GM23248 (cell line): Measurements from ENCODE around the gene CNOT6. TPM values are rescaled to one million over a fixed set of nuclear protein-coding genes. Genes with fewer than 3 reads are reported as not detected.
"Not testable (repeated sequence)": the region's sequence is repeated elsewhere in the genome, so short reads cannot be mapped to it uniquely, and the experiment has no call there.

Experiments
- DNase-seq: peaks from one replicate; pipeline ENCODE4 v3.0.0-alpha.2; 2015
- H2AFZ ChIP-seq: fragments of 200-600 bp; sonication (generic); 2 replicates; pipeline ENCODE4 v1.6.1; 2016; ENCODE audit warnings: antibody characterized with exemption
- H3F3A ChIP-seq: fragments of 200-600 bp; sonication (generic); 2 replicates; pipeline ENCODE4 v1.6.1; 2016; ENCODE audit warnings: mild to moderate bottlenecking, antibody characterized with exemption, mixed run types; ENCODE audit not compliant: insufficient read depth
- H3K27ac ChIP-seq: fragments of 200-600 bp; sonication (generic); 2 replicates; pipeline ENCODE4 v1.5.1; 2016; ENCODE audit warnings: mild to moderate bottlenecking
- H3K27me3 ChIP-seq: fragments of 200-600 bp; sonication (generic); replicated peaks from 2 replicates; pipeline ENCODE4 v1.6.1; 2016; ENCODE audit warnings: mild to moderate bottlenecking; ENCODE audit not compliant: insufficient read depth
- H3K36me3 ChIP-seq: fragments of 200-600 bp; sonication (generic); 2 replicates; pipeline ENCODE4 v1.6.1; 2016; ENCODE audit warnings: low read depth, mild to moderate bottlenecking
- H3K4me1 ChIP-seq: fragments of 200-600 bp; sonication (generic); 2 replicates; pipeline ENCODE4 v1.6.1; 2016; ENCODE audit warnings: mild to moderate bottlenecking; ENCODE audit not compliant: insufficient read depth
- H3K4me2 ChIP-seq: fragments of 200-600 bp; sonication (generic); one replicate; pipeline ENCODE4 v1.6.1; 2016; ENCODE audit warnings: mild to moderate bottlenecking; ENCODE audit not compliant: unreplicated experiment
- H3K4me3 ChIP-seq: fragments of 200-600 bp; sonication (generic); 2 replicates; pipeline ENCODE4 v1.5.1; 2016; ENCODE audit warnings: mild to moderate bottlenecking
- H3K79me2 ChIP-seq: fragments of 200-600 bp; sonication (generic); 2 replicates; pipeline ENCODE4 v1.6.1; 2016; ENCODE audit warnings: mild to moderate bottlenecking; ENCODE audit not compliant: insufficient read depth
- H3K9ac ChIP-seq: fragments of 200-600 bp; sonication (generic); 2 replicates; pipeline ENCODE4 v1.6.1; 2016; ENCODE audit warnings: mild to moderate bottlenecking
- H3K9me2 ChIP-seq: fragments of 200-600 bp; sonication (generic); 2 replicates; pipeline ENCODE4 v1.6.1; 2016; ENCODE audit warnings: mixed run types, mild to moderate bottlenecking, moderate library complexity; ENCODE audit not compliant: insufficient read depth
- H3K9me3 ChIP-seq: fragments of 200-600 bp; sonication (generic); one replicate; pipeline ENCODE4 v1.6.1; 2017; ENCODE audit warnings: low read depth
- H4K20me1 ChIP-seq: fragments of 200-600 bp; sonication (generic); 2 replicates; pipeline ENCODE4 v1.6.0; 2016; ENCODE audit not compliant: insufficient read depth
- EZH2 ChIP-seq: fragments of 200-600 bp; sonication (generic); IDR thresholded peaks from 2 replicates; pipeline ENCODE4 v1.6.1; 2018; ENCODE audit warnings: antibody characterized with exemption, mild to moderate bottlenecking; ENCODE audit not compliant: insufficient read depth, poor library complexity, severe bottlenecking
- EZH2phosphoT487 ChIP-seq: fragments of 200-600 bp; sonication (generic); IDR thresholded peaks from 2 replicates; pipeline ENCODE4 v1.6.1; 2018; ENCODE audit warnings: antibody characterized with exemption, moderate library complexity, mild to moderate bottlenecking, low read depth; ENCODE audit not compliant: insufficient read depth
- WGBS, 2 experiments: methylation state at CpG; one replicate each; pipeline ENCODE4 v1.1.6; 2015 to 2017; ENCODE audit warnings: low lambda C conversion rate in 2 of 2, low coverage in 1 of 2; ENCODE audit errors: missing lambda C conversion rate in 2 of 2; 5-methylcytosine and 5-hydroxymethylcytosine counted together
- in situ Hi-C: fragments of 300-500 bp; cut with MboI; formaldehyde crosslinking; loops from 2 replicates; pipeline ENCODE4 v1.15.0; 2020
- polyA plus RNA-seq: library from polyadenylated mRNA; unstranded; fragments of >200 nt; fragmentation: Nextera tagmentation; extraction: Ambion mirVana; gene quantifications from 2 replicates; pipeline ENCODE4 v1.2.1, GENCODE V29; 2016
- total RNA-seq: library from RNA; depleted of rRNA; stranded (reverse); fragments of >200 nt; shearing (Covaris generic); gene quantifications from 2 replicates; pipeline ENCODE4 v1.2.3, GENCODE V29; 2014

CNOT6 gene
- total and polyA plus RNA-seq, 2 experiments from 2014 or later: 5.3 to 7.8 TPM

DNA sequence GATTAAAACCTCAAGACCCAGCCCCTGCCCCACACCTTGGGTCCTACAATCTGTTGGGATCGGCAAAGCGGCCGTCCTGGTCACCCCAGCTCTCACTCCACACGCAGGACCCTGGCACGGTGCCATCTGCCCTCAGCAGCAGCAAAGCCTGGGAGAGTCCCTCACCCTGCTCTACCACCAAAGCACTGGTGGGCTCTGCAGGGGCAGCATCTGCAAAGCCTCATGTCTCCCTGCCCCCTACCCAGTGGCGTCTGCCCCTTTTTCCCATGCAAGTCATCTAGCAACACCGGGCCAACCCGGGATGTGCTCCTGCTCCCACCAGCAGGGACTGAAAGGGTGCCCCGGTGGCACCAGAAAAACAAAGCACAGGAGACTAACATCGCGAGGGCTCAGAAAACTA lies 19.6 kb upstream of the CNOT6 start:
- TF ChIP-seq EZH2 (no peak), EZH2phosphoT487 (no peak)
- Histone ChIP-seq H3K27ac (no peak overlapping the region), H3K9me3 (no peaks in the 10 kb centered on the region), H3K27me3 (no peaks in the 10 kb centered on the region; the same call in 1 of the 2 replicates), H4K20me1 (no peaks in the 10 kb centered on the region), H3K9me2 (no peaks in the 10 kb centered on the region), H3K4me1 (no peaks in the 10 kb centered on the region), H3K4me2 (no peak overlapping the region), H2AFZ (no peak overlapping the region), H3K4me3 (no peak overlapping the region), H3K9ac (no peak overlapping the region), H3F3A (no peaks in the 10 kb centered on the region), H3K79me2 (no peaks in the 10 kb centered on the region), H3K36me3 (no peaks in the 10 kb centered on the region)
- no peak for DNase-seq
- WGBS, 2 experiments: 82 to 85% methylated on average over 11 of the region's 11 CpGs
- in situ Hi-C loops: no loop called here

GRCh38 chr5:180475969-180476524 lies 18.1 kb upstream of the CNOT6 start:
- not testable (repeated sequence) for H3K79me2 ChIP-seq, H4K20me1 ChIP-seq, H3K9ac ChIP-seq, H3K36me3 ChIP-seq, H3K4me1 ChIP-seq, H3K4me3 ChIP-seq, H2AFZ ChIP-seq, H3K27ac ChIP-seq, DNase-seq, H3K4me2 ChIP-seq, H3K27me3 ChIP-seq, H3K9me3 ChIP-seq, H3K9me2 ChIP-seq, H3F3A ChIP-seq
- 93 to 94% methylated on average over 20 of the region's 20 CpGs for WGBS, 2 experiments
- in situ Hi-C loops: loop anchor here (5.0 kb wide), 1 partner anchor 184 kb away; the partner anchor contains the start of gene MAPK9

DNA sequence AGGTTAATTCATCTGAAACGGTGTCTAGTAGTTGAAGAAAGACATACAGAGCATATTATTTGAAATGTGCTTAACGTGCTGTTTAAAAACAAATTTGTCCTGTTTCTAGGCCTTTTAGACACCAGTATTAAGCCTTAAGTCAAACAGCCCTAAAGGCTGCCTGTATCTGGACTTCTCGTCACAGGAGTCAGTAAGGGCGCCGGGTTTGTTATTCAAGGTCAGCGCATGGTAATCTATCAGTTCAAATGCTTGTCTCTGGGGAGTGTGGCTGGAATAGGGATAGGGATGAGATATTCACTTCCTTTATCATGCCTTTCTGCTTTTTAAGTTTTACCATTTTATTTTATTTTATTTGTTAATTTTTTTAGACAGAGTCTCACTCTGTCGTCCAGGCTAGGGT lies 9.4 kb upstream of the CNOT6 start:
- Histone ChIP-seq H3K9ac (peak overlapping the region; percentile 15; the same call in 1 of the 2 replicates), H3K27ac (peak overlapping the region; percentile 25; the same call in 1 of the 2 replicates), H3K4me3 (no peak overlapping the region), H3K4me1 (no peaks in the 10 kb centered on the region), H4K20me1 (no peaks in the 10 kb centered on the region), H2AFZ (peak overlapping the region; percentile 72), H3K9me3 (no peaks in the 10 kb centered on the region), H3K27me3 (no peaks in the 10 kb centered on the region), H3K9me2 (no peaks in the 10 kb centered on the region), H3K4me2 (no peak overlapping the region), H3K36me3 (no peaks in the 10 kb centered on the region), H3F3A (peaks cover 6% of the 10 kb centered on the region; the same call in 1 of the 2 replicates), H3K79me2 (no peaks in the 10 kb centered on the region)
- TF ChIP-seq EZH2phosphoT487: no peak
- no peak for TF ChIP-seq EZH2
- in situ Hi-C loops: no loop called here
- 19 to 22% methylated on average over 7 of the region's 7 CpGs for WGBS, 2 experiments
- DNase-seq: no peak

GRCh38 chr5:180486636-180487149 lies 7.5 kb upstream of the CNOT6 start:
- Histone ChIP-seq H3F3A (peaks cover 6% of the 10 kb centered on the region; the same call in 1 of the 2 replicates), H3K27me3 (no peaks in the 10 kb centered on the region), H3K4me1 (no peaks in the 10 kb centered on the region), H3K9ac (no peak overlapping the region), H3K4me2 (no peak overlapping the region), H3K79me2 (no peaks in the 10 kb centered on the region), H2AFZ (no peak overlapping the region), H3K4me3 (no peak overlapping the region), H3K9me2 (no peaks in the 10 kb centered on the region), H3K36me3 (no peaks in the 10 kb centered on the region), H3K27ac (no peak overlapping the region), H4K20me1 (no peaks in the 10 kb centered on the region), H3K9me3 (no peaks in the 10 kb centered on the region)
- 76 to 81% methylated on average over 9 of the region's 9 CpGs for WGBS, 2 experiments
- in situ Hi-C loops: no loop called here
- no peak for TF ChIP-seq EZH2phosphoT487
- TF ChIP-seq EZH2: no peak
- peak; percentile 43 for DNase-seq
